GM18870 (cell line): ENCODE measurements around the gene ATP8A1.
"Not testable (repeated sequence)": the region's sequence is repeated elsewhere in the genome, so short reads cannot be mapped to it uniquely, and the experiment has no call there.

ENCODE experiments used
- ATAC-seq: cut with Tn5 transposase; IDR thresholded peaks from one replicate; pipeline ENCODE4 v1.9.1; 2021; ENCODE audit warnings: moderate library complexity; ENCODE audit not compliant: unreplicated experiment

The ATP8A1 gene

GRCh38 chr4:42515156-42515884 is 141.6 kb downstream of the ATP8A1 start:
- no peak for ATAC-seq

DNA sequence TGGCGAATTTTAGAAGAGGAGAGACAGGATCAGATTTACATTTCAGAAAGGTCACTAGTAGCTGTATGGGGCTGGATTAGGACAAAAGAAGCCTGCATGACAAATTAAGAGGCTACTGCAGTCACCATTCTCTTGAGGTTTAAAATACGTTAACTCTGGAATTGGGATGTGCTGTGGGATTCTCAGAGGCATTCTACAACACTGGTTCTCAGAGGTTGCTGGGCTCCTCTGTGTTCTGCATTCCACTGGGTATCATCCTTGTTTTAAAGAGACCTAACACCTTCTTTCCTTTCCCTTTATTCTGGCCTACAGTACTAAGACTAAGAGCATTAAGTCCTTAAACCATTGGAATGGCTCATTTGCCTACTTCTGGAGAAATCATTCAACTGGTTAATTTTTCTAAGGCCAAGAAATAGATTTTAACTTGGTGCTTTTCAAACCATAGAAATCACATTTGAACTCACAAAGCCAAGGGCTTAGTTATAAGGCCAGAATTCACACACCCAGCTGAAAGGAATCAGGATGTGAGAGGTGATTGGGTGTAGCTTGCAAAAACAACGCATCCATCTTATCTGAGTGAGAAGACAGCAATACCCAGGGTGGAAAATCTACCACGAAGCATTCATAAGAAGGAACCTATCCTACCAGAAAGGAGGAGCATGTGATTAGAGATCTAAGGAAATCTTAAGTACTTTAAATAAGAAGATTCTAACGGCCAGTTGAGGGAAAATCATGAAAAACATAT is 143.0 kb downstream of the ATP8A1 start:
- ATAC-seq: no peak

DNA sequence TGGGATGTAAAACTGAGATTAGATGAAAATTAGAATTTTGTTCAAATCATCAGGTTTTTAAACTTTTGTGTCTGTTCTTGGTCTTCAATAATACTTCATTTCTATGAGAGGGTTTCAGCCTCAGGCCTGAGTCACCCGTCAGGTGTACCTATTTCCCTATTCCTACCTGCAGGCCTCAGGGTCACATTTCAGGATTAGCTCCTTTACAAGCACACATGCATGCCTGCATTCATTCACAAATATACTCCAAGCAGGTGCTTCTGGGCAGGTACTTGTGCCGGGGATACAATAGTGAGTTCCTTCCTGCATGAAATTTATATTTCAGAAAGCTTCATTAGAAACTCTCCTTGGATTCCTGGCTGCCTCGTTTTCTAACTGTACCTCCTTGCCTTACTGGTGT is 144.7 kb downstream of the ATP8A1 start:
- no peak for ATAC-seq

DNA sequence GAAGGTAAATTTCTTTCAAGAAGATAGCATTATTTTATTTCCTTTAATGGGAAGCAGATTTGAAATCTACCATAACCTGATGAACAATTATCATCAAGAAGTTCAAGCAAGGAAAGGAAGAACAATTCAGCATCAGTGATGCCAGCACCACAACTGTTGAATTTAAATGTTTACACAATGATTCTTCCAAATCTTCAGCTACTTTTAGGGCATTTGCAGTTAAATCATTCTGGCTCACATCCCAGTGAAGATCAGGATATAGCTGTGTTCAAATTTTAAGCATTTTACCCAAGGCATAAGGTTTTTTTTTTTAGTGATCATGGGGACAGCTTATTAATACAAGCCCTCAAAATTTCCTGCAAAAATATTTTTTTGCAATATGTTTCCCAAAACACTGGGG is 146.7 kb downstream of the ATP8A1 start:
- no peak for ATAC-seq

DNA sequence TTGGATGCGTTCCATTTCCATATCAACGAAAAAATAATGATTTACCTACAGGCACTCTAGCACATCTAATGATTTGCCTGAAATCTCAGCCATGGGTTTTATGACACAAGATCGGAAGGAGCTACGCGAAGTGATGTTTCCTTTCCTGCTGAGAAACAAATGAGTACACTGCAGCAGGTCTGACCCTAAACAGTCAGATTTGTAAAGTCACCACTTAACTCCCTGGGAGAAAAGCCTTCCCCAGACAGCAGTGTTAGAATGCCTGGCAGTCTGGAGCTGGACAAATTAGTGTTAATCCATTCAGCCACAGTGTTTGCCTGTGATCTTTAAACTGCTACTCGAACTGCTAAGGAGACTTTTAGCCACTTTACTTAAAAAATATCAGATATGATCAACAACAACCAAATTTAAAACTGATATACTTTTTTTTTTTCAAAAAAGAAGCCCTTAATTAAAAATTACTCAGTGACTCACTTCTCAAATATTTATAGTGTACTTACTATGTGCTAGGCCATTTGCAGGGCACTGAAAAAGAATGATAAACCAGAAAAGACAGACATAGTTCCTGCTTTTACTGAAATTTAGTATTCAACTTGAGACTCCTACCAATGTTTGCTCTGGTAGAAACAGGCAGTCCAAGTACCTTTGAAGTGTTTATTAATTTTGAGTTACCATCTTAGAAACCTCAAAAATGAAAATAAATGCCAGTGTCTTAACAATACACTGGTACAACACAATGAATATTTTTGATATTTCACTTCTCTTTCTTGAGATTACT is 155.1 kb downstream of the ATP8A1 start:
- no peak for ATAC-seq

DNA sequence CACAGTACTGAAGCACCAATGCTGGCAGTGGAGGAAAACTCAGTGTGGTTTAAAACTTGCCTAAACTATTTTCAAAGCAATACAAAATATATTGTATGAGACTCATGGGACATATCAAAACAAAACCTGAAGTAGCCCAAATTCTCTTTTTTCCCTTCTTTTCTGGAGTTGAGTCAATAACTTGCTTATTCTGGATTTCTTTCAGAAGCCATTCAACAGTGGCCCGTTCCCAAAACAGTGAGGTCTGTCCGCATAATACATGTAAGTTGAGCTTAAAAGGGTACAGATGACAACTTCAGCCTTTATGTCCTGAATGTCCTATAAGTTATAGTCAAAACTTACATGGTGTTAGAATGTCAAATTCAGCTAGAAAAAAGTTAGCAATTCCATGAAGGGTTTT is 158.9 kb downstream of the ATP8A1 start:
- ATAC-seq: no peak

- no peak for ATAC-seq
Observed at GRCh38 chr4:42497142-42497910, 159.6 kb downstream of the ATP8A1 start.

DNA sequence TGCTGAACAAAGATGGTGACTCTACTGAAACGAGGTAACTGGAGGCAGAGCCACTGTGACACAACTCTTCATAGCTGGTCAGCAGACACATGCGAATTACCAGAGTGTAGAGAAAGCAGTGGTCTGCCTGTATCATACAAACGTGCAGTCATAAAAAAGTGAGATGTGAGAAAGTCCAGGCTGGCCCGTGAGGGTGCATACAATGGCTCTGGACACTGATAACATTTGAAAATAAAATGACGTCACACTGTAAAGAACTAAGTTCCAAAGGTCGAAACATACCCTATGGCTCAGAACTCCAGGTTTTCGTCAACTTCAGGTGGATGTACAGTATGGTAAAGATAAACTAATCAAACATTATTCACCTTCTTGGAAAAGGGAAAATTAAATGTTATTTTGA is 163.9 kb downstream of the ATP8A1 start:
- ATAC-seq: no peak

- ATAC-seq: no peak
Observed at GRCh38 chr4:42490015-42490414, 166.9 kb downstream of the ATP8A1 start.

DNA sequence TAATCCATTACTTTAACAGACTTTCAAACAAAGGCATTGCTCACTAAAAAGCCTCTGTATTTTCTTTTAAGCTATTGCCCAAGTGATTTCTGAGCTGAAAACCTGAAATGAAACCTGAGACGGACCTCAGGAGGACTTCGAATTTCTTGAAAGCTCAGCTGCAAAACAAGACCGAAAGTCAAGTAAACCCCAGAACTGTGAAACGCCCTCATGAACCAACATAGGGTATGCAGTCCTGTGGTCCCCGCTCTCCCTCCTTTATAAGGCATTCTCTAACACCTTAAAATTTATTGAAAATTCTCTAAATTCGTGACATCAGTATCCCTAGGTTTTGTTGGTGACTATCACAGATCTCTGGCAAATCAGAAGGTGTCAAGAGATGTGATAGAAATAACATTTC is 167.8 kb downstream of the ATP8A1 start:
- ATAC-seq: peak; percentile 66

DNA sequence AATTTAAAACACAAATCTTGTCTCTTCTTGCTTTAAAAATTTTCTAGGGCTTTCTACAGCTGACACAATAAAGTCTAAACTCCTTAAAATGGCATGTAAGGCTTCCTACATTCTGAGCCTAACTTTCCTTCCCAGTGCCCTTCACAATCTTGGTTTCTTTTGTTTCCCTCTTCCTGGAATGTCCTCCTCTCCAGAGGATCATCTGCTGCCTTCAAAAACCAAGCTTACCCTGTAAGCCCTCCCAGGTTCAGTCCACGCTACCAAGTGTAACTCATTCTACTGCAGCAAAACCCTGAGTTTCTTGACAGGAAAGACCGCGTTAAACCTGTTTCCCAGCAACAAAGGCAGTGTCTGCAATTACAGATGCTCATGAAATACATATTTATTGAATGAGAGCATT is 168.4 kb downstream of the ATP8A1 start:
- ATAC-seq: no peak

- peak; percentile 93 for ATAC-seq
Observed at GRCh38 chr4:42488114-42488513, 168.8 kb downstream of the ATP8A1 start.

DNA sequence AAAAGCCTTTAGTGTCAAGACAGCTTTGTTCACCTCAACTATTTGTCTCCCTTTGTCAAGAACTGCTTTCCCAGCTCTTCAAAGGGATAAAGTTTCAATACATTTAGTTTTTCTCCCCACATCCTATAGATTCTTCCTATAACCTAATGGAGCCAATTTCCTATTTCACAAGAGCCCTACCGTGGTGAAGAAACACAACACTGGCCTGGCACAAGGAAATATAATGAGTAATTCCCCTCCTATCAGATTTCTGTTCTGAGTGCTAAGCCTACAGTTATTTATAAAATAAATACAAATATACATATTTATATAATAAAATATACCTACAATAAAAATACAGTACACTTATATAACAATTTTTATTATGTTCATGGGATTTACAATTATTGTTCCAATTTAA is 169.7 kb downstream of the ATP8A1 start:
- ATAC-seq: no peak

GRCh38 chr4:42486156-42486555 is 170.7 kb downstream of the ATP8A1 start:
- ATAC-seq: not testable (repeated sequence)

- ATAC-seq: no peak
Observed at GRCh38 chr4:42484630-42485029, 172.3 kb downstream of the ATP8A1 start.

DNA sequence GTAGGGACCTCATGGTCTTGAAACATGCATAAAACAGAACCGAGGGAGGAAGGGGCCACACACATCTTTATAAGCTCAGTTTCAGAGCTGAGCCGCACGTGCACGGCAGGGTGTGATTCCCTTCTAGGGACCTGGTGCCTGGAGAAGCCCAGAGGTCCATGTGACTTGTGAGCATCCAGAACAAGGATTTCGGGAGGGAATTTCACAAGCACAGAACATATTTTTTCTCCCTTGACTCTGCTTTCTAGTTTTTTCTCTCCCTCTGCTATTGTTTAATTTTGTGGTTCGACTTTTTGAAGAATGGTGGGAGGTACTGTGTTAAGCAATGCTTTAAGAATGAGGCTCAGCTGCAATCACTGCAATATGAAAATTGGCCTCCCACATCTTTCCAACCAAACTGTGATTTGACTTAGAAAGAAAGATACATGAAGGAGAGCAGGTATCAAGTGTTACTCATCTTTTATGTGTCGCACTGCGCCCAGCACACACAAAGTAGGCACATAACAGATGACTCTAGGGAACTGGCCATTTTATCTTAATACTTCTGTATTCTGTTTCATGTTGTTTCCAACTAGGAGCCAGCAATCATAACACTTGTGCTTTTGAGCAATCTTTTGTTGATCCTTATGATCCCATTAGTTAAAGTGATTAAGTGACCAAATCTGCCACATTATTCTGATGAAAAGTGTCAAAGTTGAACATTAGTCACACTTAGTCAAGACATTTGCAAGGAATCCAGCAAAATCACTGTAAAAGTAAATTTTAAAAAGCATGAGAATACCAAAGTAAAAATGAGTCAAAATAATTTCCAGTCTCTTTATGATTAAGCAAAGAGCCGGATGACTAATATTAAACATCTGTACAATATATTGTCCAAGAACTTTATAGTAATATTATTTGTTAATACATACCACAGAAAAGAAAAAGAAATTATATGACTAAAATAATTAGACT is 173.2 kb downstream of the ATP8A1 start:
- ATAC-seq: no peak

GRCh38 chr4:42482516-42483327 is 174.2 kb downstream of the ATP8A1 start:
- ATAC-seq: no peak

DNA sequence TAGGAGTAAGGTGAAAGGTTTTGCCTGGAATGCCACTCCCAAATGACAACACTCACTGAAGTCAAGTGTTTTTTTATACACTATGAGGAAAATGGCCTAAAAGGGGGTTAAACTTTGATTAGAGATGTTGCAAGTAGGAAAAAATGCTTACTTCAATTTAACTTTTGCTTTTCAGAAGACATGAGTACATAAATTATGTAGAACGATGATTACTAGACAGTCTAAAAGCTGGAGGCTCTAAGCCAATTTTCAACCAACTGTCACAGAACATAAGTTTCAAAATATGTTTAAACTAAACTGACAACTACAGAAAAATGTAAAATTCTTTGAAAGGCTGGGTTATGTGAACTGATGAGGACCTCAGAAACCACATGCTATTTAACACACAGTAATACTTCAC is 176.2 kb downstream of the ATP8A1 start:
- ATAC-seq: no peak

- ATAC-seq: no peak
Observed at GRCh38 chr4:42480281-42480680, 176.6 kb downstream of the ATP8A1 start.
